T-helper 17 cell (primary cell): ENCODE measurements around the gene ZBTB48. TPM values are rescaled to one million over a fixed set of nuclear protein-coding genes. Genes with fewer than 3 reads are reported as not detected.
"Not testable (repeated sequence)": the region's sequence is repeated elsewhere in the genome, so short reads cannot be mapped to it uniquely, and the experiment has no call there.

ENCODE experiments used
- ATAC-seq: fragments of 150-1000 bp; cut with Tn5 transposase; 2 replicates; pipeline ENCODE4 v1.10.0; 2021; ENCODE audit warnings: mild to moderate bottlenecking, moderate library complexity
- DNase-seq, 3 donors: peaks; one replicate each; pipeline versions ENCODE4 v3.0.0 to v3.0.0-alpha.2; 2020 to 2021
- H3K9me3 ChIP-seq: one replicate; pipeline ENCODE4 v1.7.0; 2013; ENCODE audit warnings: low read length, mild to moderate bottlenecking; ENCODE audit not compliant: control insufficient read depth, poor library complexity, severe bottlenecking
- H3K27ac Mint-ChIP-seq: one replicate; pipeline ENCODE4 v1.8.0; 2022; ENCODE audit warnings: mild to moderate bottlenecking, moderate library complexity, mixed read lengths
- H3K27me3 Mint-ChIP-seq: one replicate; pipeline ENCODE4 v1.8.0; 2022; ENCODE audit warnings: mixed read lengths
- H3K36me3 Mint-ChIP-seq: one replicate; pipeline ENCODE4 v1.8.0; 2022; ENCODE audit warnings: low read depth, mixed read lengths
- H3K4me1 Mint-ChIP-seq: one replicate; pipeline ENCODE4 v1.8.0; 2022; ENCODE audit warnings: mild to moderate bottlenecking, mixed read lengths
- H3K4me3 Mint-ChIP-seq: one replicate; pipeline ENCODE4 v1.8.0; 2022; ENCODE audit warnings: mild to moderate bottlenecking, moderate library complexity, mixed read lengths
- total RNA-seq, 4 donors: library from RNA in 2 of 4; stranded (reverse) in 2 of 4; gene quantifications; one replicate each; pipeline ENCODE4 v1.2.3 and lab custom pipeline; 2022 to 2026

Gene ZBTB48
- total RNA-seq, 2 donors from 2014 or later: 34.0 to 34.2 TPM

DNA sequence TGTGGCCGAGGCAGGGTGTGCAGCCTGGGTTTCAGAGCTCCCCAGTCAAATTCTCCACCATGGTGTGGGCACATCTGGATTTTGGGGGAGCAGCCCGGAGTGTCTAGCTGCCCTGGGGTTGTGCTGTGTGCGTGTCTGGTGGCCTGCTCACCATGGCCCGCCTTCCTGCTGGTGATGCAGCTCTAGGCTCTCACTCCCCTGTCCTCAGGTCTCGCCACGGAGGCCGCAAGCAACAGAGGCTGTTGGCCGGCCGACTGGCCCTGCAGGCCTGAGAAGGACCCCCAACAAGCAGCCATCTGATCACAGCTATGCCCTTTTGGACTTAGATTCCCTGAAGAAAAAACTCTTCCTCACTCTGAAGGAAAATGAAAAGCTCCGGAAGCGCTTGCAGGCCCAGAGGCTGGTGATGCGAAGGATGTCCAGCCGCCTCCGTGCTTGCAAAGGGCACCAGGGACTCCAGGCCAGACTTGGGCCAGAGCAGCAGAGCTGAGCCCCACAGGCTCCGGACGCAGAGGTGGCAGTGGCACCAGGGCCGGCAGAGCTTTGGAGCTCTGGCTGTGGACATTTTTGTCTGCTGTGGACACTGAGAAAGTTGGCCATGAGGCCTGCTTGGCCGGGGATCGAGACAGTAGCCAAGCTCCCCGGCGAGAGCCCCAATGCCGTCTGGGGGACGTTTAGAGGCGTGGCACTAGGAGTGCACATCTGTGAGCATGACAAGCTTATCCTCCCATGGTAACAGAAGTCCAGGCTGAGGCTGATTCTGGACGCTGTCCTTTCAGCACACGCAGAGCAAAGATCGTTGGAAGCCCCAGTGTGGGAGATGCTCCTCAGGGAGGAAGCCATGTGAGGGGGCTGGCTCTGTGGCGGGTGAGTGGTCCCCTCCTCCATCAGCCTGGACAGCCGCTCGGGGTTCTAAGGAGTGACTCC is 53.1 kb downstream of the ZBTB48 start:
- no peak overlapping the region for H3K27ac Mint-ChIP-seq
- peaks cover 2% of the 10 kb centered on the region for H3K36me3 Mint-ChIP-seq
- H3K4me1 Mint-ChIP-seq: peaks cover 2% of the 10 kb centered on the region
- no peaks in the 10 kb centered on the region for H3K27me3 Mint-ChIP-seq
- no peak for ATAC-seq
- no peaks in the 10 kb centered on the region for H3K9me3 ChIP-seq
- no peak for DNase-seq
- H3K4me3 Mint-ChIP-seq: no peak overlapping the region

DNA sequence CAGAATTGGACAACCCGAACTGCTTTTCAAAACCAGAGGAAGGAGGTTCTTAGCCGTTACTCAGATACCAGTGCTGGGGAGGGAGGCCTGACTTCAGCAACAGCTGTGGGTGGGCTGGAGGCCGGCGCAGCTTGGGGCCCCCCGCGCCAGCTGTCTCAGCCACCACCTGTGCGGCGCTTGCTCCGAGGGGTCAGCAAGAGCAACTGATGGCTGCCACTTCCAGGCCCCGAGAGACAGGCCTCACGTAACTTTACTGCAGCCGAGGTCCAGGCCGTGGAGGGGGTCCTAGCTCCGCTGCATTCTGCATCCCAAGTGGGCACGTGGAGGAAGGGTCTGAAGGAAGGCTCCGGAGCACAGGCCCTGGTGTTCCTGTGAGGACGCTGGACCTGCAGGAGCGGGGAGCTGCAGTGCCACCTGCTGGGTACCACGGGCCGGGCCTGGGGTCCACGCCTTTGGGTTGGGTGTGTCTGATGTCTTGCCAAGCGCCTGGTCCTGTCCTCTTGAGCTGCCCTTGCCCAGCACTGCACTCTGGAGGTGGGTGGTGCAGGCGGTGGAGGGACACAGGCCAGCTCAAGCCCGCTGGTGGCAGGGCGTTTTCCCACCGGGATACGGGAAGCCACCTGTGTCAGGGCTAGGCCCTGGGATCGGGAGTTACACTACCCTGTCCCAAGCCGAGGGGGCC is 54.7 kb downstream of the ZBTB48 start:
- ATAC-seq: peak; percentile 58
- Mint-ChIP-seq H3K27ac (peak overlapping the region; percentile 41), H3K4me3 (no peak overlapping the region), H3K36me3 (peaks cover 2% of the 10 kb centered on the region), H3K4me1 (no peaks in the 10 kb centered on the region), H3K27me3 (no peaks in the 10 kb centered on the region)
- DNase-seq: no peak
- H3K9me3 ChIP-seq: no peaks in the 10 kb centered on the region

DNA sequence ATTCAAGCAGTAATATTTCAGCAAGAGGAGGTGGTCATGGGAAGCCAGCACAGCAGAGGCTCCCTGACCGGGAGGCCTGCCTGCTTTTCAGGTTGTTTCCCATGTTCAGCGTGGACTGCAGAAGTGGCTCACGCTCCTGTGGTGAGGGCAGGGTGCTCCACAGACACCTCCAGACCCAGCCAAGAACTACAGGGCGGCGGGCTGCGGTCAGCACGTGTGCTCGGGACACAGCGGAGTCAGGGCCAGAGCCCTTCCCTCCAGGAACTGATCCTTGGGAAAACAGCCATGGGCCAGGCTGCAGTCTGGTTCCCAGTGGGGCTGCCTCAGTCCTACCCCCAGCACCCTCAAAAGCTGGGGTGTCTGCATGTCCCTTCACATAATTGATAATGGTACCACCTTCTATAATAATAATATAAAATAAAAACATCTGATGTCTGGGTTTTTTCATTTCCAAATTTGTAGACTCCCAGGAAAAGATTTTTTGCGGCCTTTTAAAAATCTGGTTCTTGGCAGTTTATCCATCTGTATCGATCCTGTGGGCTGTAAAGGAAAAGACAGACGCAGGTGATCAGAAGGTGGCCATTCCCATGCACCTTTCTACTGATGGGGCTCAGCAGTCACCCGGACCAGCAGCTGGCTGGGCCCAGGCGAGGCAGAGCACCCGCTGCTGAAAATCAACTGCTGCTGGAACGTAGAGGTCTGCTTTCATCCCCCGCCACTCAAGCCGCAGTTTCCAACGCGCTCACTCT is 55.5 kb downstream of the ZBTB48 start:
- H3K36me3 Mint-ChIP-seq: peaks cover 2% of the 10 kb centered on the region
- no peak for ATAC-seq
- no peaks in the 10 kb centered on the region for H3K9me3 ChIP-seq
- peak overlapping the region; percentile 41 for H3K27ac Mint-ChIP-seq
- H3K4me1 Mint-ChIP-seq: no peaks in the 10 kb centered on the region
- no peaks in the 10 kb centered on the region for H3K27me3 Mint-ChIP-seq
- no peak overlapping the region for H3K4me3 Mint-ChIP-seq
- DNase-seq: no peak

DNA sequence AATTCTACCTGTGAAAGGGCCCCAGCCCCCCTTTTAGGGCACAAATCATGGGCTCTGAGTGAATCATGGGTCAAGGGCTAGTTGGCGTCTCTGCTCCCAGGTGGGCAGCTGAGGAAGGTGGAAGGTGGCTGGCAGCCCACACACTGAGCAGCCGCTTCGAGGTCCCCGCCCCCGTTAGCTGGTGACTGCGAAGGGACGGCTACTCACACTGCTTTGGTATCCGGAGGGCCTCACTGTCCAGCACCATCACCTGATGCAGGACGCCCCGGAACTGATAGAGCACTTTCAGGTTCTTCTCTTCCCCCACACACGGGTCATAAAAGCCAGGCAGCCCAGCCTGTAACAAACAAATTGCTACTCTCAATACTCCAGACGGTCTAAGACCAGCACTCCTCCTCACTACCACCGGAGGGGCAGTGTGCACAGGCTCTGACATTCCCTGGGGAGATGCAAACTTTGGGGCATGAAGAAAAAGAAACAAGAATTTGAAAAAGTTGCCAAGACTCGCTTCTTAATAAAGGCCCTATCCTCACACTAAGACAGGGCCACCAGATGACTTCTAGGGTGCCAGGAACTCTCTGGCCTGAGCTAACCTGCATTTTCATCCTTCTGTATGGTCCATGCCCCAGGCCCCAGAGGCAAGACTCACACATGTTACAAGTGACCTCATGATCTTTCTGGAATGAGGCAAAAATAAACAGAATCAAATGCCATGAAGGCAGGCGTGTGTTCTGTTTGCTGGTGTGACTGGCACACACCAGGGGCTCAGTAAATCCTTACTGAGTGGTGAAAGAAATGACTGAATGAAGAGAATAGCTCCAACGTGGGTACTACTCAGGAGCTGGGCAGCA is 56.3 kb downstream of the ZBTB48 start:
- Mint-ChIP-seq H3K4me3 (no peak overlapping the region), H3K27me3 (no peaks in the 10 kb centered on the region), H3K36me3 (peaks cover 2% of the 10 kb centered on the region), H3K4me1 (no peaks in the 10 kb centered on the region), H3K27ac (no peak overlapping the region)
- ATAC-seq (no peak), DNase-seq (no peak)
- H3K9me3 ChIP-seq: no peaks in the 10 kb centered on the region

DNA sequence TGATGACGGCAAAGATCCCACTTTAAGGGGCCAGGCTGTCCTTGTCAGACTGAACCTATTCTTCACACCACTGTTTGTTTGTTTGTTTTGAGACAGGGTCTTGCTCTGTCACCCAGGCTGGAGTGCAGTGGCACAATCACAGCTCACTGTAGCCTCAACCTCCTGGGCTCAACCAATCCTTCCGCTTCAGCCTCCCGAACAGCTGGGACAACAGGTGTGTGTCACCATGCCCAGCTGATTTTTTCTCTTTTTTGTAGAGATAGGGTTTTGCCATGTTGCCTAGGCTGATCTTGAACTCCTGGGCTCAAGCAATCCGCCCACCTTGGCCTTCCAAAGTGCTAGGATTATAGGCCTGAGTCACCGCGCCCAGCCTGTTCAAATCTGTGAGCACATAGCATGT is 57.0 kb downstream of the ZBTB48 start:
- ATAC-seq, H3K4me1 Mint-ChIP-seq, H3K27me3 Mint-ChIP-seq, H3K36me3 Mint-ChIP-seq, DNase-seq, H3K4me3 Mint-ChIP-seq, H3K9me3 ChIP-seq: not testable (repeated sequence)
- peak overlapping the region; percentile 16 for H3K27ac Mint-ChIP-seq

DNA sequence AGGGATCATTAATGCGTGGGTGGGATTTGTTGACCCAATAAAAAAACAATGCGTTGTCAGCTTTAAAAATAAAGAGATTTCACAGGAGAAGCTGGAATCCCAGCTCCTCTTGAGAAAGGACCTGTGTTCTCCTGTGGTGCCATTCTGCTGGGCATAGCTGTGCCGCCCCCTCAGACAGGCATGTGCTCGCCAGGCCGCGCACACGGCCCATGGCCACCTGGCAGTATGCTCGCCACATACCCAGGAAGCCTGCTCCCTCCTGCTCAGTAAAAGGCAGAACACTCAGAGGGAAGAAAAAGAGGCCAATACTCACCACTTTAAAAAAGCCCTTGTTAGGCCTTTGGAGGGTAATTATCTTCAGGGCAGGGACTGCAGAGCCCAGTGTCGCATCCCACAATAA is 58.0 kb downstream of the ZBTB48 start:
- no peak overlapping the region for H3K4me3 Mint-ChIP-seq
- peaks cover 7% of the 10 kb centered on the region for H3K36me3 Mint-ChIP-seq
- no peak for ATAC-seq
- H3K9me3 ChIP-seq: no peaks in the 10 kb centered on the region
- no peaks in the 10 kb centered on the region for H3K27me3 Mint-ChIP-seq
- H3K27ac Mint-ChIP-seq: no peak overlapping the region
- DNase-seq: no peak
- H3K4me1 Mint-ChIP-seq: peaks cover 6% of the 10 kb centered on the region

DNA sequence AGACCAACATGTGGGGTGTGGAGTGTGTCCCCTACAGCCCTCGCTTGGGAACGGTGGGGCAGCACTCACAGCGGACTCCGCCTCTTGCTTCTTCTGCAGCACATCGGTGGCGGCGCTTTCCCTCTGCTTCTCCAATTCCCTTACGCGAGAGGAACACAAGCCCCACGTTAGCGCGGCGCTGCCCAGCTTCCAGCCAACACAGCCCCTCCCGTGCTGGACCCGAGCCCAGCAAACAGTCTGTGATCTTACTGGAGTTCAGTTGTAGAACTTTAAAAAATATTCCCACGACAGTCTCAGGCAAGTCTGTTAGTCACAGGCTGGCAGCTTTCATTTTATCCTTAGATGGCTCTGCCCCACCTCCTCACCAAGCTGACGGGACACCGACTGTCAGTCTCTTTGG is 58.4 kb downstream of the ZBTB48 start:
- Mint-ChIP-seq H3K36me3 (peaks cover 8% of the 10 kb centered on the region), H3K27me3 (no peaks in the 10 kb centered on the region), H3K4me3 (no peak overlapping the region), H3K4me1 (peaks cover 6% of the 10 kb centered on the region), H3K27ac (no peak overlapping the region)
- H3K9me3 ChIP-seq: no peaks in the 10 kb centered on the region
- DNase-seq (no peak), ATAC-seq (no peak)

Other genes starting within 250 kb of the ZBTB48 start
- 1 to 10 TPM; 4.9 to 7.1 TPM for gene ACOT7, start 186.2 kb upstream of the ZBTB48 start, total RNA-seq
- gene HES2, start 160.1 kb upstream of the ZBTB48 start, total RNA-seq: not detected
- gene ESPN, start 155.2 kb upstream of the ZBTB48 start, total RNA-seq: 10 to 100 TPM; 13.2 to 15.7 TPM
- gene TNFRSF25, start 113.8 kb upstream of the ZBTB48 start, total RNA-seq: 100 to 1,000 TPM; 393 to 433 TPM
- 10 to 100 TPM; 10.8 to 12.8 TPM for gene PLEKHG5, start 88.3 kb upstream of the ZBTB48 start, total RNA-seq
- 10 to 100 TPM; 62.3 to 77.7 TPM for gene NOL9, start 25.5 kb upstream of the ZBTB48 start, total RNA-seq
- not detected for gene TAS1R1, start 24.7 kb upstream of the ZBTB48 start, total RNA-seq
- gene KLHL21, start 22.9 kb downstream of the ZBTB48 start, total RNA-seq: 10 to 100 TPM; 26.1 to 33.8 TPM
- 1 to 10 TPM; 5.9 to 8.0 TPM for gene PHF13, start 33.7 kb downstream of the ZBTB48 start, total RNA-seq
- 10 to 100 TPM; 13.3 to 14.0 TPM for gene THAP3, start 44.9 kb downstream of the ZBTB48 start, total RNA-seq
- gene DNAJC11, start 121.8 kb downstream of the ZBTB48 start, total RNA-seq: 10 to 100 TPM; 38.2 to 39.3 TPM
- gene CAMTA1, start 205.5 kb downstream of the ZBTB48 start, total RNA-seq: 10 to 100 TPM; 55.3 to 69.5 TPM